PC-3 (cell line): ENCODE data around the gene TTC28. TPM values are rescaled to one million over a fixed set of nuclear protein-coding genes. Genes with fewer than 3 reads are reported as not detected.

Experiments
- ATAC-seq: fragments of 200-7000 bp; cut with Tn5 transposase; 2 replicates; pipeline ENCODE4 v1.9.1; 2020; ENCODE audit warnings: mild to moderate bottlenecking, moderate library complexity
- BruUV-seq: library from RNA; stranded (reverse); fragments of 400-500 nt; replicated peaks from 2 replicates; lab custom pipeline; 2021; lab: Mats Ljungman, UMichigan
- CTCF ChIA-PET: fragments of 300-600 bp; sonication (Branson Sonifier 250); formaldehyde crosslinking; loops from one replicate; lab custom pipeline; 2022; ENCODE audit warnings: antibody characterized with exemption; lab: Charles Lee
- POLR2A ChIA-PET: fragments of 300-600 bp; sonication (Branson Sonifier 250); formaldehyde crosslinking; loops from one replicate; lab custom pipeline; 2022; ENCODE audit warnings: antibody characterized with exemption; ENCODE audit not compliant: unreplicated experiment; lab: Charles Lee
- DNase-seq: peaks from one replicate; pipeline ENCODE4 v3.0.0-alpha.2; 2015
- H2AFZ ChIP-seq: fragments of 300-600 bp; sonication (generic); 2 replicates; pipeline ENCODE4 v1.6.0; 2016; ENCODE audit warnings: antibody characterized with exemption, low read length
- H3F3A ChIP-seq: fragments of 300-600 bp; sonication (generic); one replicate; pipeline ENCODE4 v1.6.0; 2017; ENCODE audit warnings: antibody characterized with exemption, low read length, control low read depth, mild to moderate bottlenecking; ENCODE audit not compliant: unreplicated experiment
- H3K27ac ChIP-seq: fragments of 300-600 bp; sonication (generic); 2 replicates; pipeline ENCODE4 v1.5.1; 2016; ENCODE audit warnings: mild to moderate bottlenecking, low read length
- H3K27me3 ChIP-seq: fragments of 300-600 bp; sonication (generic); 2 replicates; pipeline ENCODE4 v1.6.1; 2016; ENCODE audit warnings: low read length, mixed read lengths
- H3K36me3 ChIP-seq: fragments of 300-600 bp; sonication (generic); 2 replicates; pipeline ENCODE4 v1.6.1; 2016; ENCODE audit warnings: low read depth, mixed run types, low read length, mixed read lengths
- H3K4me1 ChIP-seq: fragments of 300-600 bp; sonication (generic); 2 replicates; pipeline ENCODE4 v1.5.1; 2016; ENCODE audit warnings: low read length; ENCODE audit not compliant: insufficient read depth
- H3K4me2 ChIP-seq: fragments of 300-600 bp; sonication (generic); 2 replicates; pipeline ENCODE4 v1.6.0; 2016; ENCODE audit warnings: low read length
- H3K4me3 ChIP-seq: fragments of 300-600 bp; sonication (generic); 2 replicates; pipeline ENCODE4 v1.5.1; 2016; ENCODE audit warnings: mild to moderate bottlenecking, low read length, mixed read lengths
- H3K79me2 ChIP-seq: fragments of 300-600 bp; sonication (generic); 2 replicates; pipeline ENCODE4 v1.6.1; 2017; ENCODE audit warnings: low read length, mixed read lengths
- H3K9ac ChIP-seq: fragments of 300-600 bp; sonication (generic); 2 replicates; pipeline ENCODE4 v1.6.0; 2016; ENCODE audit warnings: mild to moderate bottlenecking, low read length
- H3K9me2 ChIP-seq: fragments of 300-600 bp; sonication (generic); replicated peaks from 2 replicates; pipeline ENCODE4 v1.6.1; 2016; ENCODE audit warnings: mixed run types, low read length, mixed read lengths
- H3K9me3 ChIP-seq: fragments of 300-600 bp; sonication (generic); 2 replicates; pipeline ENCODE4 v1.6.1; 2016; ENCODE audit warnings: low read length, mixed read lengths
- H4K20me1 ChIP-seq: fragments of 300-600 bp; sonication (generic); 2 replicates; pipeline ENCODE4 v1.6.1; 2016; ENCODE audit warnings: low read length, mixed read lengths
- CTCF ChIP-seq: fragments of 300-600 bp; sonication (generic); conservative IDR thresholded peaks from 2 replicates; pipeline ENCODE4 v1.5.1; 2017; ENCODE audit warnings: antibody characterized with exemption, low read depth, mild to moderate bottlenecking, low read length
- EZH2 ChIP-seq: fragments of 300-600 bp; sonication (generic); IDR thresholded peaks from one replicate; pipeline ENCODE4 v1.6.1; 2017; ENCODE audit warnings: antibody characterized with exemption, mild to moderate bottlenecking, low read length; ENCODE audit not compliant: unreplicated experiment
- EZH2phosphoT487 ChIP-seq: fragments of 300-600 bp; sonication (generic); IDR thresholded peaks from 2 replicates; pipeline ENCODE4 v1.6.1; 2018; ENCODE audit warnings: mild to moderate bottlenecking, antibody characterized with exemption, low read length, borderline replicate concordance
- intact Hi-C: fragments of 100-400 bp; cut with micrococcal nuclease; formaldehyde crosslinking; loops from 2 replicates; pipeline ENCODE4 v1.9.0; 2023
- total RNA-seq: library from RNA; depleted of rRNA; stranded (reverse); fragments of >200 nt; gene quantifications from 2 replicates; pipeline ENCODE4 v1.2.3, GENCODE V29; 2014

The TTC28 gene
- total RNA-seq, 1 experiment from 2014 or later, result 6.3 TPM

- Histone ChIP-seq H4K20me1 (no peaks in the 10 kb centered on the region), H3K4me3 (no peak overlapping the region), H3K4me1 (peaks cover 2% of the 10 kb centered on the region), H2AFZ (no peak overlapping the region), H3K27ac (no peak overlapping the region), H3K27me3 (no peaks in the 10 kb centered on the region), H3K36me3 (no peaks in the 10 kb centered on the region), H3K9me3 (no peaks in the 10 kb centered on the region), H3K9me2 (no peaks in the 10 kb centered on the region), H3K79me2 (no peaks in the 10 kb centered on the region), H3K9ac (no peak overlapping the region), H3F3A (no peaks in the 10 kb centered on the region), H3K4me2 (no peak overlapping the region)
- no peak for TF ChIP-seq CTCF
- no TSS peak for BruUV-seq
- peak; percentile 54; the same call in 1 of the 2 replicates for ATAC-seq
- intact Hi-C loops, result no loop called here
- DNase-seq, result no peak
- POLR2A ChIA-PET, result no interaction called here
- CTCF ChIA-PET, result no interaction called here
These were observed 303.7 kb downstream of the TTC28 start for GRCh38 chr22:28375761-28376534.

GRCh38 chr22:28373831-28374230 is 305.8 kb downstream of the TTC28 start:
- no peaks in the 10 kb centered on the region for H3K79me2 ChIP-seq
- no peak overlapping the region for H3K27ac ChIP-seq
- no peak overlapping the region for H3K4me3 ChIP-seq
- DNase-seq, result no peak
- no peaks in the 10 kb centered on the region for H3K27me3 ChIP-seq
- intact Hi-C loops, result no loop called here
- H3K4me1 ChIP-seq, result no peaks in the 10 kb centered on the region
- BruUV-seq, result no TSS peak
- no peak overlapping the region for H2AFZ ChIP-seq
- ChIA-PET POLR2A (interaction anchor here (0.7 kb wide), 1 partner anchor 975 kb away, joined by 8 read pairs; no protein-coding TSS in a partner anchor), CTCF (no interaction called here)
- no peaks in the 10 kb centered on the region for H3K9me3 ChIP-seq
- H3K4me2 ChIP-seq, result no peak overlapping the region
- no peaks in the 10 kb centered on the region for H4K20me1 ChIP-seq
- no peak for TF ChIP-seq CTCF
- TF ChIP-seq EZH2phosphoT487, result no peak
- no peak for TF ChIP-seq EZH2
- no peaks in the 10 kb centered on the region for H3K9me2 ChIP-seq
- H3K9ac ChIP-seq, result no peak overlapping the region
- H3F3A ChIP-seq, result no peaks in the 10 kb centered on the region
- ATAC-seq, result no peak
- H3K36me3 ChIP-seq, result no peaks in the 10 kb centered on the region

GRCh38 chr22:28369854-28370253 is 309.8 kb downstream of the TTC28 start:
- intact Hi-C loops, result no loop called here
- TF ChIP-seq EZH2, result no peak
- TF ChIP-seq EZH2phosphoT487, result no peak
- TF ChIP-seq CTCF, result no peak

More at GRCh38 chr22:28369854-28370253, 309.8 kb downstream of the TTC28 start:
- Histone ChIP-seq H3K79me2 (no peaks in the 10 kb centered on the region), H3F3A (no peaks in the 10 kb centered on the region), H4K20me1 (no peaks in the 10 kb centered on the region), H2AFZ (no peak overlapping the region), H3K4me1 (no peaks in the 10 kb centered on the region), H3K36me3 (no peaks in the 10 kb centered on the region), H3K9me3 (no peaks in the 10 kb centered on the region), H3K27me3 (no peaks in the 10 kb centered on the region), H3K4me2 (no peak overlapping the region), H3K9me2 (no peaks in the 10 kb centered on the region), H3K4me3 (no peak overlapping the region), H3K27ac (no peak overlapping the region), H3K9ac (no peak overlapping the region)
- CTCF ChIA-PET, result no interaction called here
- no TSS peak for BruUV-seq
- ATAC-seq (no peak), DNase-seq (no peak)
- POLR2A ChIA-PET, result no interaction called here
